ENCODE results near the gene CCDC188. TPM values are rescaled to one million over a fixed set of nuclear protein-coding genes. Genes with fewer than 3 reads are reported as not detected.

Gene CCDC188
- total RNA-seq, 4 donors from 2014 or later: 0.28 to 1.8 (median 0.56) TPM; not detected in 1

GRCh38 chr22:20183823-20184222 lies 33.0 kb upstream of the CCDC188 start:
- ATAC-seq (ENCODE audit: low FRiP score) (no peak), DNase-seq (ENCODE audit: low spot score) (no peak)
- TF ChIP-seq, protein P1, sequence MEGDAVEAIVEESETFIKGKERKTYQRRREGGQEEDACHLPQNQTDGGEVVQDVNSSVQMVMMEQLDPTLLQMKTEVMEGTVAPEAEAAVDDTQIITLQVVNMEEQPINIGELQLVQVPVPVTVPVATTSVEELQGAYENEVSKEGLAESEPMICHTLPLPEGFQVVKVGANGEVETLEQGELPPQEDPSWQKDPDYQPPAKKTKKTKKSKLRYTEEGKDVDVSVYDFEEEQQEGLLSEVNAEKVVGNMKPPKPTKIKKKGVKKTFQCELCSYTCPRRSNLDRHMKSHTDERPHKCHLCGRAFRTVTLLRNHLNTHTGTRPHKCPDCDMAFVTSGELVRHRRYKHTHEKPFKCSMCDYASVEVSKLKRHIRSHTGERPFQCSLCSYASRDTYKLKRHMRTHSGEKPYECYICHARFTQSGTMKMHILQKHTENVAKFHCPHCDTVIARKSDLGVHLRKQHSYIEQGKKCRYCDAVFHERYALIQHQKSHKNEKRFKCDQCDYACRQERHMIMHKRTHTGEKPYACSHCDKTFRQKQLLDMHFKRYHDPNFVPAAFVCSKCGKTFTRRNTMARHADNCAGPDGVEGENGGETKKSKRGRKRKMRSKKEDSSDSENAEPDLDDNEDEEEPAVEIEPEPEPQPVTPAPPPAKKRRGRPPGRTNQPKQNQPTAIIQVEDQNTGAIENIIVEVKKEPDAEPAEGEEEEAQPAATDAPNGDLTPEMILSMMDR (IDR thresholded peaks at IDR 0.05): no peak

- TF ChIP-seq, protein P1 (IDR thresholded peaks at IDR 0.05): no peak
- no peak for DNase-seq (ENCODE audit: low spot score)
- ATAC-seq (ENCODE audit: low FRiP score): no peak
These were observed 32.2 kb upstream of the CCDC188 start for GRCh38 chr22:20183101-20183500.

DNA sequence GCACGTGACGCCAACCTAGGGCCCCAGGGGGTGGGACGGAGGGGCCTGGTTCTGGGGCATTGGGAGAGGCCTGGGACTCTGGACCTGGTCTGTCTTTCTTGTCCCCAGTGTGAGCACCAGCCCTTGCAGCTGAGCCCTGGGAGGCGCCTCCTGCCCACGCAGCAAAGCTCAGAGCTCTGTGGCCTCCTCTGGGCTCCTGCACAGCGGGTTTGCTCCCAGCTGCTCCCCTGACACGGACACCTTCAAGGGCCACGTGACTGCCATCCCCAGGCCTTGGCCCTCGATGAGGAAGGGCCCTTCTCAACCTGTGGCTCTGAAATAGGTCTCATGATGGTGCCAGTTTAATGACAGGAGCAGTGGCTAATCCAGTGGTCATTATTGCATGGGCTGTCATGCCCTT lies 31.5 kb upstream of the CCDC188 start:
- TF ChIP-seq, protein P1 (IDR thresholded peaks at IDR 0.05): no peak
- DNase-seq (ENCODE audit: low spot score): no peak
- ATAC-seq (ENCODE audit: low FRiP score): no peak

- ATAC-seq (ENCODE audit: low FRiP score) (no peak), DNase-seq (ENCODE audit: low spot score) (no peak)
- TF ChIP-seq, protein P1 (IDR thresholded peaks at IDR 0.05): no peak
These were observed 31.0 kb upstream of the CCDC188 start for GRCh38 chr22:20181884-20182236.

DNA sequence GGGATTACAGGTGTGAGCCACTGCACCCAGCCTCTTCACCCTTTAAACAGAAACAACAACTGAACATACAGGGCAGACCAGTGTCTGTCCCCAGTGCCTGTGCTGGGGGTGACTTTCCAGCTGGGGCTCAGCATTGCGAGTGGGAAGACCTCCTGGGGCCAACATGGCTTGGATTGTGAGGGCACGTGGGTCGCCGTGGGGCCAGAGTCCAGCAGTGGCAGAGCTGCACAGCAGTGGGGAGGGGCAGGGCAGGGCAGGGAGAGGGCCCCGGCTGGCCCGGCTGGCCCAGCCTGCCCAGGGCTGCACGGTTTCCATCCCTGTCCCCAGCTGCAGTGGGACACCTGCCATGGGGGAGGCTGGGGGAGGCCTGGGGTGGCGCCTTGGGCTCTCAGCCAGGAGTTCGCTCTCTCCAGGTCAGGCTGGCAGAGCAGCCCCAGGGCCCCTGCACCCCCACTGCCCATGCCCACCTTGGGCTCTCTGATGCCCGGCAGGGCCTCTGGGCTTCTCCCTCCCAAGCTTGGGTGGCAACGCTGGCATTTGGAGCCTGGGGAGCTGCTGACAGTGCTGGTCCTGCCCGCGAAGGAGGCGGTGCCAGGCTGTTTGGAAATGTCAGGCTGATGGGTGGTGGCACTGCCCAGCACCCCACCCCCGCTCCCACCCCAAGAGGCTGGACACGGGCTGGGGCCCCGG lies 30.5 kb upstream of the CCDC188 start:
- TF ChIP-seq, protein P1 (IDR thresholded peaks at IDR 0.05): no peak
- ATAC-seq (ENCODE audit: low FRiP score) (no peak), DNase-seq (ENCODE audit: low spot score) (no peak)

DNA sequence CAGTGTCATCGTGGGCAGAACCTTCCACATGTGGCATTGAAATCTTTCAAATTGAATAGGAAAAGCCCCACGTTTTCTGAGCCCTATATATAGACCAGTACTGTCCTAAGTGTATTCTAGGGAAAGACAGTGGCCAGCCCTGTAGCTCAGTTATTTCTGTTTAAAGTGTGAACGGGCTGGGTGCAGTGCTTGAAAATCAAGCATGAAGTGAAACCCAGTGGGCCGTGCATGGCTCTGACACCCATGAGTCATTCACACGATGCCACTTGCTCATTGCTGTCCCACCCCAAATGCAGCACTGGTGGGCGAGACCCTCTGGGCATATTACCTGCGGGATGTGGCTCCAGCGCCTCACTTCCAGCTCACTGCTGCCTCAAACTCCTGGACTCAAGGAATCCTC lies 29.8 kb upstream of the CCDC188 start:
- TF ChIP-seq, protein P1 (IDR thresholded peaks at IDR 0.05): no peak
- DNase-seq (ENCODE audit: low spot score) (no peak), ATAC-seq (ENCODE audit: low FRiP score) (no peak)

GRCh38 chr22:20180245-20180630 lies 29.4 kb upstream of the CCDC188 start:
- no peak for ATAC-seq (ENCODE audit: low FRiP score)
- DNase-seq (ENCODE audit: low spot score): no peak
- TF ChIP-seq, protein P1 (IDR thresholded peaks at IDR 0.05): no peak

Data from omental fat pad (tissue), 4 donors.